BE2C (cell line): ENCODE data around the gene PARN.
A peak's percentile ranks its signal among the peaks of the same experiment; 100 is the strongest.
"Not testable (repeated sequence)": the region's sequence is repeated elsewhere in the genome, so short reads cannot be mapped to it uniquely, and the experiment has no call there.

Experiments used
- DNase-seq: peaks from one replicate; pipeline ENCODE4 v3.0.0-alpha.2; 2020
- H3K27me3 ChIP-seq: fragments of 250-450 bp; sonication (Bioruptor Pico); 2 replicates; pipeline ENCODE4 v1.5.1; 2020; ENCODE audit warnings: mild to moderate bottlenecking
- H3K36me3 ChIP-seq: fragments of 250-450 bp; sonication (Bioruptor Pico); 2 replicates; pipeline ENCODE4 v1.5.1; 2020; ENCODE audit warnings: mild to moderate bottlenecking
- H3K4me1 ChIP-seq: fragments of 250-450 bp; sonication (Bioruptor Pico); 2 replicates; pipeline ENCODE4 v1.5.1; 2020
- H3K4me3 ChIP-seq: 2 replicates; pipeline ENCODE4 v1.5.1; 2011; ENCODE audit warnings: low read depth, low read length
- H3K9me3 ChIP-seq: fragments of 250-450 bp; sonication (Bioruptor Pico); 2 replicates; pipeline ENCODE4 v1.5.1; 2020
- CTCF ChIP-seq: IDR thresholded peaks from 2 replicates; pipeline ENCODE4 v1.5.1; 2012; ENCODE audit warnings: mild to moderate bottlenecking, low read depth, low read length

Gene PARN

GRCh38 chr16:14400285-14400977 is 229.6 kb downstream of the PARN start:
- no peak for TF ChIP-seq CTCF
- H3K4me1 ChIP-seq = no peaks in the 10 kb centered on the region; the same call in 1 of the 2 replicates
- no peak overlapping the region for H3K4me3 ChIP-seq

GRCh38 chr16:14399378-14400284 is 230.4 kb downstream of the PARN start:
- Histone ChIP-seq H3K4me1 (no peaks in the 10 kb centered on the region; the same call in 1 of the 2 replicates), H3K27me3 (no peaks in the 10 kb centered on the region), H3K4me3 (no peak overlapping the region), H3K9me3 (no peaks in the 10 kb centered on the region), H3K36me3 (no peaks in the 10 kb centered on the region)
- no peak for TF ChIP-seq CTCF
- DNase-seq = peak; percentile 36

More at GRCh38 chr16:14400285-14400977, 229.6 kb downstream of the PARN start:
- no peaks in the 10 kb centered on the region for H3K27me3 ChIP-seq
- no peaks in the 10 kb centered on the region for H3K36me3 ChIP-seq
- no peaks in the 10 kb centered on the region for H3K9me3 ChIP-seq
- no peak for DNase-seq

GRCh38 chr16:14398014-14398717 is 231.9 kb downstream of the PARN start:
- H3K27me3 ChIP-seq = no peaks in the 10 kb centered on the region
- no peak for TF ChIP-seq CTCF
- H3K9me3 ChIP-seq = no peaks in the 10 kb centered on the region
- H3K36me3 ChIP-seq = no peaks in the 10 kb centered on the region
- no peaks in the 10 kb centered on the region; the same call in 1 of the 2 replicates for H3K4me1 ChIP-seq
- no peak overlapping the region for H3K4me3 ChIP-seq
- DNase-seq = no peak

GRCh38 chr16:14395710-14396304 is 234.3 kb downstream of the PARN start:
- DNase-seq, H3K9me3 ChIP-seq, H3K4me1 ChIP-seq, H3K36me3 ChIP-seq, H3K4me3 ChIP-seq, H3K27me3 ChIP-seq: not testable (repeated sequence)

- no peak overlapping the region for H3K4me3 ChIP-seq
- H3K27me3 ChIP-seq = no peaks in the 10 kb centered on the region
- no peak for DNase-seq
- TF ChIP-seq CTCF = no peak
- H3K36me3 ChIP-seq = no peaks in the 10 kb centered on the region
- no peaks in the 10 kb centered on the region for H3K9me3 ChIP-seq
- no peaks in the 10 kb centered on the region; the same call in 1 of the 2 replicates for H3K4me1 ChIP-seq
These were observed 235.2 kb downstream of the PARN start for GRCh38 chr16:14394834-14395233.

- H3K36me3 ChIP-seq = no peaks in the 10 kb centered on the region
- H3K4me1 ChIP-seq = no peaks in the 10 kb centered on the region
- no peak overlapping the region for H3K4me3 ChIP-seq
- TF ChIP-seq CTCF = no peak
- no peaks in the 10 kb centered on the region for H3K9me3 ChIP-seq
- no peaks in the 10 kb centered on the region for H3K27me3 ChIP-seq
- no peak for DNase-seq
These were observed 237.1 kb downstream of the PARN start for GRCh38 chr16:14392960-14393359.
